T-helper 2 cell treated with Interferon-gamma antibody and Interleukin-4, amounts not matched to agents 100 ng/mL and 5 ng/mL, for 36 hours (primary cell): ENCODE measurements around the gene PGF. TPM values are rescaled to one million over a fixed set of nuclear protein-coding genes. Genes with fewer than 3 reads are reported as not detected.
"Not testable (repeated sequence)": the region's sequence is repeated elsewhere in the genome, so short reads cannot be mapped to it uniquely, and the experiment has no call there.

ENCODE experiments used
- intact Hi-C: fragments of 100-400 bp; cut with micrococcal nuclease; formaldehyde crosslinking; loops from one replicate; pipeline ENCODE4 v1.15.1; 2023
- total RNA-seq: library from RNA; stranded (reverse); gene quantifications from 2 replicates; pipeline ENCODE4 v1.2.3, GENCODE V29; 2022

The PGF gene
- total RNA-seq, result 0.14 and 0.20 TPM in 2 replicates

GRCh38 chr14:74955229-74956026 is at the start of gene PGF:
PGF (minus strand) TSS chr14:74955597; CDS start chr14:74955242, 355 bp downstream.
- intact Hi-C loops, result no loop called here

GRCh38 chr14:75003250-75004027 is 48.0 kb upstream of the PGF start:
- intact Hi-C loops, result loop anchor here (2.0 to 5.0 kb wide), 2 partner anchors 57 to 64 kb away; partner anchors contain the start of gene ZC2HC1C

GRCh38 chr14:75002392-75003249 is 47.2 kb upstream of the PGF start, which contains the start of gene EIF2B2:
EIF2B2 (plus strand) TSS chr14:75002921; CDS start chr14:75002991, 70 bp downstream.
- intact Hi-C loops, result loop anchor here (1.0 to 5.0 kb wide), 8 partner anchors 49 to 509 kb away; partner anchors contain the start of genes DLST, ISCA2, MLH3 and NPC2

GRCh38 chr14:75001899-75002298 is 46.5 kb upstream of the PGF start:
- intact Hi-C loops, result loop anchor here (1.0 to 5.0 kb wide), 8 partner anchors 49 to 509 kb away; partner anchors contain the start of genes DLST, ISCA2, MLH3 and NPC2

- intact Hi-C loops, result loop anchor here (5.0 kb wide), 1 partner anchor 66 kb away; the partner anchor contains the start of gene ZC2HC1C
These were observed 45.9 kb upstream of the PGF start for GRCh38 chr14:75001261-75001660.

GRCh38 chr14:74995781-74996180 is 40.4 kb upstream of the PGF start:
- intact Hi-C loops, result not testable (repeated sequence)

GRCh38 chr14:74994182-74994581 is 38.8 kb upstream of the PGF start:
- intact Hi-C loops, result not testable (repeated sequence)

GRCh38 chr14:74988993-74989392 is 33.6 kb upstream of the PGF start:
- intact Hi-C loops, result no loop called here

- intact Hi-C loops, result no loop called here
These were observed 32.7 kb upstream of the PGF start for GRCh38 chr14:74988131-74988530.

GRCh38 chr14:74985806-74986205 is 30.4 kb upstream of the PGF start:
- intact Hi-C loops, result no loop called here

GRCh38 chr14:74985028-74985310 is 29.6 kb upstream of the PGF start:
- intact Hi-C loops, result no loop called here

- intact Hi-C loops, result no loop called here
These were observed 29.0 kb upstream of the PGF start for GRCh38 chr14:74984236-74985027.

- intact Hi-C loops, result no loop called here
These were observed 27.9 kb upstream of the PGF start for GRCh38 chr14:74983343-74983742.

- intact Hi-C loops, result no loop called here
These were observed 27.3 kb upstream of the PGF start for GRCh38 chr14:74982661-74983060.

GRCh38 chr14:74981833-74982232 is 26.4 kb upstream of the PGF start:
- intact Hi-C loops, result no loop called here

- intact Hi-C loops, result no loop called here
These were observed 26.0 kb upstream of the PGF start for GRCh38 chr14:74981462-74981782.

- intact Hi-C loops, result no loop called here
These were observed 25.5 kb upstream of the PGF start for GRCh38 chr14:74980731-74981461.

GRCh38 chr14:74980398-74980730 is 25.0 kb upstream of the PGF start:
- intact Hi-C loops, result no loop called here

GRCh38 chr14:74979442-74980397 is 24.3 kb upstream of the PGF start:
- intact Hi-C loops, result no loop called here
